Ovary (tissue), 9 donors: ENCODE results near the gene PPP2R2B. TPM values are rescaled to one million over a fixed set of nuclear protein-coding genes. Genes with fewer than 3 reads are reported as not detected.

Source experiments
- DNase-seq, 5 donors: peaks; one replicate each; pipeline ENCODE4 v3.0.0-alpha.2; 2019 to 2020
- H3K27ac ChIP-seq, 2 donors: fragments of 200-600 bp; one replicate each; pipeline versions ENCODE4 v1.5.1 to v1.8.0; 2019 to 2022
- H3K27me3 ChIP-seq: fragments of 200-600 bp; one replicate; pipeline ENCODE4 v1.8.0; 2022
- H3K36me3 ChIP-seq: fragments of 200-600 bp; sonication (generic); one replicate; pipeline ENCODE4 v1.5.1; 2019
- H3K4me1 ChIP-seq: one replicate; pipeline ENCODE4 v1.8.1; 2013; ENCODE audit warnings: mild to moderate bottlenecking, moderate library complexity; ENCODE audit not compliant: insufficient read depth
- H3K4me3 ChIP-seq: fragments of 200-600 bp; sonication (generic); one replicate; pipeline ENCODE4 v1.5.1; 2017
- H3K9me3 ChIP-seq, 2 donors: fragments of 200-600 bp in 1 of 2; sonication (generic) in 1 of 2; one replicate each; pipeline versions ENCODE4 v1.5.1 to v1.8.1; 2013 to 2019; ENCODE audit warnings: mild to moderate bottlenecking in 1 of 2, moderate library complexity in 1 of 2
- CTCF ChIP-seq, 3 donors: fragments of 450-650 bp in 2 of 3; fragments of 200-600 bp in 1 of 3; IDR thresholded peaks; one replicate each; pipeline versions ENCODE4 v1.5.1 to v1.8.0; 2016 to 2022; ENCODE audit warnings: antibody characterized with exemption in 3 of 3, mild to moderate bottlenecking in 1 of 3
- EP300 ChIP-seq: sonication (generic); formaldehyde crosslinking; IDR thresholded peaks from one replicate; pipeline ENCODE4 v1.6.1; 2017; ENCODE audit warnings: antibody characterized with exemption
- POLR2A ChIP-seq: fragments of 450-650 bp; IDR thresholded peaks from one replicate; pipeline ENCODE4 v1.6.1; 2017; ENCODE audit warnings: antibody characterized with exemption, mild to moderate bottlenecking, moderate library complexity
- WGBS, 3 donors: extraction: QIAGEN DNeasy Blood & Tissue Kit in 1 of 3; methylation state at CpG; one replicate each; pipeline versions ENCODE4 v1.1.5 to v1.1.7; 2013 to 2017; 5-methylcytosine and 5-hydroxymethylcytosine counted together
- intact Hi-C, 4 donors: fragments of 100-400 bp; cut with DNase I; formaldehyde crosslinking; loops; one replicate each; pipeline versions ENCODE4 v1.11.0 to v1.15.1; 2022 to 2023
- polyA plus RNA-seq, 2 donors: library from polyadenylated mRNA; stranded (reverse); fragments of 200-250 nt in 1 of 2; fragments of 350-450 nt in 1 of 2; fragmentation: Illumina TruSeq in 1 of 2; extraction: RNeasy Lipid Tissue Mini Kit (QIAGEN cat#74804) in 1 of 2; gene quantifications; one replicate each; pipeline ENCODE4 v1.2.3, GENCODE V29; 2013 to 2014
- total RNA-seq, 7 donors: library from RNA; depleted of rRNA in 2 of 7; stranded (reverse); fragments of >200 nt in 2 of 7; fragmentation: NEBNext Ultra II Directional in 3 of 7; extraction: Animal tissue kit (Norgen Biotek cat#: 25700) in 3 of 7; gene quantifications; one replicate each; pipeline versions ENCODE4 v1.1.0 to v1.2.4, GENCODE V29; 2016 to 2023
- donor health status: DM: no; HTN: no; CAD: no; lungs with moderate emphysema.
- donor health status: DM: no; HTN: no; CAD: no.
- donor health status: Bipolar disorder and iron deficiency.
- donor health status: DM: yes; HTN: yes; CAD: no.
- donor health status: DM: no; HTN: no; CAD: no.
- donor health status: DM: yes; HTN: yes; CAD: no.

PPP2R2B gene
- total and polyA plus RNA-seq, 9 donors: 0.12 to 20.8 (median 1.2) TPM; not detected in 1

- 40 to 46% (median 46%) methylated on average over 2 of the region's 2 CpGs for WGBS, 3 donors
- no peaks in the 10 kb centered on the region for H3K4me1 ChIP-seq
- no peaks in the 10 kb centered on the region for H3K27me3 ChIP-seq
- intact Hi-C loops: no loop called here
- no peak overlapping the region for H3K4me3 ChIP-seq
- no peak for TF ChIP-seq POLR2A
- no peak for TF ChIP-seq CTCF (IDR thresholded peaks at IDR 0.05)
- no peak for TF ChIP-seq EP300
- no peaks in the 10 kb centered on the region for H3K9me3 ChIP-seq
- H3K36me3 ChIP-seq: no peaks in the 10 kb centered on the region
- DNase-seq: no peak
- no peak overlapping the region for H3K27ac ChIP-seq
These were observed 89.7 kb downstream of the PPP2R2B start for GRCh38 chr5:146788898-146789297.

- H3K27ac ChIP-seq: no peak overlapping the region
- no peaks in the 10 kb centered on the region for H3K36me3 ChIP-seq
- H3K4me1 ChIP-seq: no peaks in the 10 kb centered on the region
- TF ChIP-seq POLR2A (no peak), EP300 (no peak), CTCF (IDR thresholded peaks at IDR 0.05) (no peak)
- intact Hi-C loops: no loop called here
- no peaks in the 10 kb centered on the region for H3K27me3 ChIP-seq
- WGBS, 3 donors: 62 to 64% (median 63%) methylated on average over 3 of the region's 3 CpGs
- no peaks in the 10 kb centered on the region for H3K9me3 ChIP-seq
- DNase-seq: no peak
- H3K4me3 ChIP-seq: no peak overlapping the region
These were observed 93.5 kb downstream of the PPP2R2B start for GRCh38 chr5:146785065-146785464.

- TF ChIP-seq CTCF (IDR thresholded peaks at IDR 0.05) (no peak), POLR2A (no peak)
- H3K36me3 ChIP-seq: no peaks in the 10 kb centered on the region
- WGBS, 3 donors: 37 to 68% (median 42%) methylated on average over 2 of the region's 2 CpGs
These were observed 97.4 kb downstream of the PPP2R2B start for GRCh38 chr5:146781157-146781556.

GRCh38 chr5:146779211-146779869, 99.2 kb downstream of the PPP2R2B start:
- Histone ChIP-seq H3K9me3 (no peaks in the 10 kb centered on the region), H3K4me1 (no peaks in the 10 kb centered on the region), H3K27ac (no peak overlapping the region), H3K4me3 (no peak overlapping the region), H3K36me3 (no peaks in the 10 kb centered on the region), H3K27me3 (no peaks in the 10 kb centered on the region)
- TF ChIP-seq CTCF (IDR thresholded peaks at IDR 0.05): no peak
- TF ChIP-seq POLR2A: no peak
- no peak for TF ChIP-seq EP300
- WGBS, 3 donors: 23 to 34% (median 27%) methylated on average over 10 of the region's 10 CpGs
- no peak for DNase-seq
- intact Hi-C loops: no loop called here

More at GRCh38 chr5:146781157-146781556, 97.4 kb downstream of the PPP2R2B start:
- no peaks in the 10 kb centered on the region for H3K4me1 ChIP-seq
- no peaks in the 10 kb centered on the region for H3K27me3 ChIP-seq
- intact Hi-C loops: no loop called here
- no peak overlapping the region for H3K27ac ChIP-seq
- H3K4me3 ChIP-seq: no peak overlapping the region
- no peak for DNase-seq
- no peaks in the 10 kb centered on the region for H3K9me3 ChIP-seq
